ENCODE results near the gene FAM210A. TPM values are rescaled to one million over a fixed set of nuclear protein-coding genes. Genes with fewer than 3 reads are reported as not detected.

Gene FAM210A
- polyA plus RNA-seq, 1 of the 3 experiments (the other 2 are of a cell fraction) = 10.6 TPM

DNA sequence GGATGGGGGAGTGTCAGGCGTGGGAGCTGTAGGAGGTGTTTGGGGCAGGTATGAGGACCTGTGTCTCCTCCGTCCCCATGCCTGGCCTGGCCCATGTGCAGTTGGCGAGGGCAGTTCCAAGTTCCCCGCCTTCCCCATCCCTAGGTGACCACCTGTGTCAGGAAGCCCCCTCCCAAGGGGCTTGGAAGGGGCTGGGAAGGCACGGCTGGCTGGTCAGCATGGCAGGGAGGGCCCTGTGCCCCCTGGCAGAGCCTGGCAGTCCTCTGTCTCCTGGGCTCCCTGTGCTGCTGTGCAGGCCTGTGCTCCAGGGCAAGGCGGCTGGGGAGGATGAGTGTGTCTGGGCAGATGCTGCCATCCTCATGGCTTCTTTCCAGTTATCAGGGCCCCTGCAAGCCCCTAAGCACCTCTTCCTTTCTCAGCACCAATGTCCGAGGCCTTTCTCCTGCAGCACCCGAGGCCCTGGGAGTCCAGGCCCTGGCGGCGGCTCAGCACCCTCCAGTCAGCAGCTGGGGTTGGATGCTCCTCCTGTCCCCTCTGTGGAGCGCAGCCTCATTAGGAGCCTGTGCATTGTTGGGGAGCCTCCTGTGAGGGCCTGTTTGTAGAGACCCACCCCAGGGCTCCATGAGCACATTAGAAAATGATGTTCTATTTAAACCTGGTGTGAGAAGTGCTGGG, 101.7 kb downstream of the FAM210A start:
- Histone ChIP-seq H3K79me2 (ENCODE audit: insufficient read depth) (no peaks in the 10 kb centered on the region), H3K36me3 (replicated peaks in 1 of 2; ENCODE audit: control insufficient read depth in 1 of 2, insufficient read depth in 2 of 2, low read length in 1 of 2) (no peaks in the 10 kb centered on the region), H3K9me3 (no peaks in the 10 kb centered on the region), H3K9ac (no peak overlapping the region), H3K27ac (ENCODE audit: low read depth in 2 of 2, low read length in 1 of 2) (no peak overlapping the region; a peak in 1 of 4 replicates), H4K20me1 (ENCODE audit: insufficient read depth) (no peaks in the 10 kb centered on the region), H3K9me2 (no peaks in the 10 kb centered on the region), H3K4me1 (ENCODE audit: control insufficient read depth in 1 of 2, insufficient read depth in 2 of 2, low read depth in 1 of 2, low read length in 1 of 2) (peaks cover 0 to 32% of the 10 kb centered on the region in 2 experiments; a peak in 2 of 4 replicates), H3K27me3 (ENCODE audit: insufficient read depth) (no peaks in the 10 kb centered on the region), H3K4me2 (no peak overlapping the region), H3F3A (replicated peaks; ENCODE audit: insufficient read depth) (no peaks in the 10 kb centered on the region), H3K4me3 (ENCODE audit: low read depth in 2 of 2, low read length in 1 of 2) (no peak overlapping the region), H2AFZ (ENCODE audit: low read depth) (no peak overlapping the region)
- no peak for TF ChIP-seq ELF1 (IDR thresholded peaks at IDR 0.05)
- TF ChIP-seq FOXJ3 (CRISPR knock-in tag; IDR thresholded peaks at IDR 0.05) = no peak
- no peak for TF ChIP-seq RFX5 (IDR thresholded peaks at IDR 0.05; ENCODE audit: low read length)
- 37% methylated on average over 3 of the region's 11 CpGs for WGBS (ENCODE audit: low lambda C conversion rate)
- no peak for DNase-seq
- POLR2A ChIA-PET = no interaction called here
- CTCF ChIA-PET = interaction anchor here (1.0 to 1.6 kb wide), 3 partner anchors 66 to 409 kb away, joined by 4 to 6 read pairs (median 5); no protein-coding TSS in a partner anchor

DNA sequence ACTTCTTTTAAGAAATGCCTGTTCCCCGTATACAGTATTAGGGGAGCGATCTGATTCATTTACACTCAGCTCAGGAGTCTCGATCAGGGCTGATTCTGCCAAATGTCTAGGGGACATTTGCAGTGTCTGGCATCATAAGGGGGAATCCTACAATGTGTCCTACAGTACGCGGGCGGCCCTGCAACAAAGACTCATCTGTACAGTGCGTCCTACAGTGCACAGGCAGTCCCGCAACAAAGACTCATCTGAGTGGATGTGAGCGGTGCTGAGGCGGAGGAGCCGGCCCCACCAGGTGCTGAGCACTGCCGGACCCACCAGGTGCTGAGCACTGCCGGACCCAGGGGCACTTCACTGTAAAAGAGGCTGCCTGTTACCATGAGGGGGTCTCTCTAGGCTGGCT, 102.5 kb downstream of the FAM210A start:
- POLR2A ChIA-PET = no interaction called here
- no peaks in the 10 kb centered on the region for H4K20me1 ChIP-seq (ENCODE audit: insufficient read depth)

DNA sequence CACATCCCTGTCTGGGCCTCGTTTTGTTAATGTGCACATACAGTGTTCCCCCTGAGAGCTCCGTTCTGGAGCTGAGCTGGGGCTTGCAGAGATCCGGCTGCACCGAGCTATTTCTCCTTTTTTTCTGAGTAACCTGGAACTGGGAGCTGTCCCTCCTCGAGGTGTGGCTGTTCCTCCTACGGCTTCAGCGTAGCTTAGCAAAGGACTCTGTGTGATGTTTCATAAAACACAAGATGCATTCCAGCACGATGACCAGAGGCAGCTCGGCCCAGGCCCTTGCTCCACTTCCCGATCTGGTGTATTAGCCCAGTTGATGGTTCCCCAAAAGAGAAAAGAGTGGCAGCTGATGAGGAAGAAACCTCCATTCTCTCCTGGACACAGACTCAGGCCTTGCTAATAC, 103.0 kb downstream of the FAM210A start:
- TF ChIP-seq TAF1 (IDR thresholded peaks at IDR 0.05; ENCODE audit: borderline replicate concordance, low read depth, low read length) (no peak), MXI1 (IDR thresholded peaks at IDR 0.05; ENCODE audit: low read depth, low read length) (no peak), RXRA (IDR thresholded peaks at IDR 0.05; ENCODE audit: borderline replicate concordance, low read depth) (no peak)
- no peaks in the 10 kb centered on the region for H3K36me3 ChIP-seq (replicated peaks in 1 of 2; ENCODE audit: control insufficient read depth in 1 of 2, insufficient read depth in 2 of 2, low read length in 1 of 2)
- no peaks in the 10 kb centered on the region for H3K79me2 ChIP-seq (ENCODE audit: insufficient read depth)
- 35% methylated on average over 7 of the region's 10 CpGs for WGBS (ENCODE audit: low lambda C conversion rate)
- no peak overlapping the region for H3K4me3 ChIP-seq (ENCODE audit: low read depth in 2 of 2, low read length in 1 of 2)
- no peaks in the 10 kb centered on the region for H3K9me2 ChIP-seq
- H3F3A ChIP-seq (replicated peaks; ENCODE audit: insufficient read depth) = no peaks in the 10 kb centered on the region
- H3K4me1 ChIP-seq (ENCODE audit: control insufficient read depth in 1 of 2, insufficient read depth in 2 of 2, low read depth in 1 of 2, low read length in 1 of 2) = peaks cover 0 to 31% of the 10 kb centered on the region in 2 experiments; a peak in 1 of 4 replicates
- no peaks in the 10 kb centered on the region for H3K9me3 ChIP-seq
- DNase-seq = no peak
- H2AFZ ChIP-seq (ENCODE audit: low read depth) = no peak overlapping the region
- H3K9ac ChIP-seq = no peak overlapping the region
- no peak overlapping the region for H3K27ac ChIP-seq (ENCODE audit: low read depth in 2 of 2, low read length in 1 of 2)
- POLR2A ChIA-PET = no interaction called here
- H3K27me3 ChIP-seq (ENCODE audit: insufficient read depth) = no peaks in the 10 kb centered on the region
- CTCF ChIA-PET = interaction anchor here (1.0 to 1.6 kb wide), 2 partner anchors 65 to 407 kb away, joined by 5 to 6 read pairs; no protein-coding TSS in a partner anchor
- H3K4me2 ChIP-seq = no peak overlapping the region
- H4K20me1 ChIP-seq (ENCODE audit: insufficient read depth) = no peaks in the 10 kb centered on the region

More for the DNA sequence above, 102.5 kb downstream of the FAM210A start:
- TF ChIP-seq, protein P1, sequence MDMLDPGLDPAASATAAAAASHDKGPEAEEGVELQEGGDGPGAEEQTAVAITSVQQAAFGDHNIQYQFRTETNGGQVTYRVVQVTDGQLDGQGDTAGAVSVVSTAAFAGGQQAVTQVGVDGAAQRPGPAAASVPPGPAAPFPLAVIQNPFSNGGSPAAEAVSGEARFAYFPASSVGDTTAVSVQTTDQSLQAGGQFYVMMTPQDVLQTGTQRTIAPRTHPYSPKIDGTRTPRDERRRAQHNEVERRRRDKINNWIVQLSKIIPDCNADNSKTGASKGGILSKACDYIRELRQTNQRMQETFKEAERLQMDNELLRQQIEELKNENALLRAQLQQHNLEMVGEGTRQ (IDR thresholded peaks at IDR 0.05; ENCODE audit: borderline replicate concordance, low read depth, low read length) = no peak
- TF ChIP-seq RAD21 (IDR thresholded peaks at IDR 0.05; ENCODE audit: low read length) = no peak
- no peak for TF ChIP-seq TEAD4 (IDR thresholded peaks at IDR 0.05; ENCODE audit: borderline replicate concordance, insufficient read depth)
- no peak for TF ChIP-seq SMC3 (IDR thresholded peaks at IDR 0.05; ENCODE audit: low read depth, low read length)
- Histone ChIP-seq H3F3A (replicated peaks; ENCODE audit: insufficient read depth) (no peaks in the 10 kb centered on the region), H3K4me3 (ENCODE audit: low read depth in 2 of 2, low read length in 1 of 2) (no peak overlapping the region), H3K27ac (ENCODE audit: low read depth in 2 of 2, low read length in 1 of 2) (no peak overlapping the region), H3K36me3 (replicated peaks in 1 of 2; ENCODE audit: control insufficient read depth in 1 of 2, insufficient read depth in 2 of 2, low read length in 1 of 2) (no peaks in the 10 kb centered on the region), H2AFZ (ENCODE audit: low read depth) (no peak overlapping the region), H3K9me3 (no peaks in the 10 kb centered on the region), H3K4me1 (ENCODE audit: control insufficient read depth in 1 of 2, insufficient read depth in 2 of 2, low read depth in 1 of 2, low read length in 1 of 2) (peaks cover 0 to 29% of the 10 kb centered on the region in 2 experiments; a peak in 1 of 4 replicates), H3K4me2 (no peak overlapping the region), H3K9ac (no peak overlapping the region), H3K9me2 (no peaks in the 10 kb centered on the region), H3K79me2 (ENCODE audit: insufficient read depth) (no peaks in the 10 kb centered on the region), H3K27me3 (ENCODE audit: insufficient read depth) (no peaks in the 10 kb centered on the region)
- DNase-seq = no peak
- CTCF ChIA-PET = interaction anchor here (1.0 to 1.6 kb wide), 2 partner anchors 66 to 408 kb away, joined by 5 to 6 read pairs; no protein-coding TSS in a partner anchor
- 75% methylated on average over 13 of the region's 13 CpGs for WGBS (ENCODE audit: low lambda C conversion rate)

Measured in SK-N-SH (cell line).